K562 (cell line): ENCODE results near the gene DIRAS1. TPM values are rescaled to one million over a fixed set of nuclear protein-coding genes. Genes with fewer than 3 reads are reported as not detected.

Experiments
- ATAC-seq: fragments of 200-7000 bp; cut with Tn5 transposase; 3 replicates; pipeline ENCODE4 v1.9.1; 2020; ENCODE audit warnings: moderate library complexity
- BruUV-seq: library from RNA; stranded (reverse); fragments of 400-500 nt; replicated peaks from 2 replicates; lab custom pipeline; 2021; lab: Mats Ljungman, UMichigan
- CTCF ChIA-PET: fragments of 300-600 bp; formaldehyde crosslinking; extraction: SDS; loops from one replicate; lab custom pipeline; 2021; ENCODE audit warnings: low intra/inter-chr PET ratio; lab: Yijun Ruan, JAX
- POLR2A ChIA-PET: fragments of 300-600, 350-650 bp; sonication (Branson Sonifier 250); formaldehyde crosslinking; extraction: SDS; loops from one replicate; lab custom pipeline; 2021; ENCODE audit warnings: antibody characterized with exemption, inconsistent platforms; lab: Yijun Ruan, JAX
- DNase-seq, 4 experiments: peaks; one replicate each; pipeline versions ENCODE4 v3.0.0 to v3.0.0-alpha.2; 2011 to 2018; ENCODE audit warnings: low spot score in 3 of 4, mixed read lengths in 3 of 4; ENCODE audit errors: extremely low read depth in 1 of 4
- FAIRE-seq: peaks from 2 replicates; lab custom pipeline; 2011; peaks lifted over from hg19 to GRCh38; lab: Jason Lieb, UNC
- H2AFZ ChIP-seq: 2 replicates; pipeline ENCODE4 v1.6.0; 2011; ENCODE audit warnings: low read depth, low read length, control low read depth, inconsistent platforms
- H3K27ac ChIP-seq: fragments of 200-600 bp; 3 replicates; pipeline ENCODE4 v1.8.0; 2011; ENCODE audit warnings: low read depth, mild to moderate bottlenecking, control low read depth, inconsistent platforms, low read length, moderate library complexity, mixed read lengths; ENCODE audit errors: extremely low read depth
- H3K27me3 ChIP-seq, 2 experiments: fragments of 300-600 bp in 1 of 2; 2 replicates in 1 of 2; 3 replicates in 1 of 2; pipeline versions ENCODE4 v1.6.0 to v1.8.0; 2011; ENCODE audit warnings: inconsistent platforms in 2 of 2, low read length in 2 of 2, mild to moderate bottlenecking in 1 of 2, mixed read lengths in 1 of 2, moderate library complexity in 1 of 2; ENCODE audit not compliant: control insufficient read depth in 2 of 2, insufficient read depth in 2 of 2
- H3K36me3 ChIP-seq: fragments of 300-600 bp; 3 replicates; pipeline ENCODE4 v1.8.0; 2011; ENCODE audit warnings: mild to moderate bottlenecking, low read length, inconsistent platforms; ENCODE audit not compliant: control insufficient read depth, insufficient read depth
- H3K4me1 ChIP-seq, 2 experiments: fragments of 200-600 bp in 1 of 2; replicated peaks in 1 of 2; 2 replicates in 1 of 2; 3 replicates in 1 of 2; pipeline versions ENCODE4 v1.5.1 to v1.8.0; 2011; ENCODE audit warnings: inconsistent platforms in 2 of 2, low read length in 2 of 2, mild to moderate bottlenecking in 1 of 2, mixed read lengths in 1 of 2, moderate library complexity in 1 of 2; ENCODE audit not compliant: control insufficient read depth in 2 of 2, insufficient read depth in 2 of 2
- H3K4me2 ChIP-seq: 2 replicates; pipeline ENCODE4 v1.6.1; 2011; ENCODE audit warnings: low read length, control low read depth, inconsistent platforms, mixed read lengths; ENCODE audit not compliant: insufficient read depth
- H3K4me3 ChIP-seq: fragments of 200-600 bp; sonication (generic), shearing (Covaris generic); 2 replicates; pipeline ENCODE4 v1.5.1; 2016; ENCODE audit warnings: control low read depth, inconsistent platforms
- H3K79me2 ChIP-seq: fragments of 200-600 bp; 3 replicates; pipeline ENCODE4 v1.8.0; 2011; ENCODE audit warnings: low read length, inconsistent platforms; ENCODE audit not compliant: control insufficient read depth, insufficient read depth
- H3K9ac ChIP-seq, 2 experiments: 2 replicates each; pipeline versions ENCODE4 v1.6.0 to v1.6.1; 2011; ENCODE audit warnings: low read depth in 2 of 2, low read length in 2 of 2, control low read depth in 1 of 2, inconsistent platforms in 1 of 2, mild to moderate bottlenecking in 1 of 2, mixed read lengths in 1 of 2; ENCODE audit not compliant: insufficient read depth in 1 of 2
- H3K9me1 ChIP-seq: one replicate; pipeline ENCODE4 v1.6.0; 2011; ENCODE audit warnings: inconsistent platforms, mild to moderate bottlenecking, low read length, moderate library complexity; ENCODE audit not compliant: control insufficient read depth, insufficient read depth
- H3K9me3 ChIP-seq: replicated peaks from 2 replicates; pipeline ENCODE4 v1.5.1; 2011; ENCODE audit warnings: low read depth, low read length, inconsistent platforms; ENCODE audit not compliant: control insufficient read depth, insufficient read depth
- H4K20me1 ChIP-seq: replicated peaks from 2 replicates; pipeline ENCODE4 v1.6.1; 2011; ENCODE audit warnings: low read length, inconsistent platforms, mixed read lengths; ENCODE audit not compliant: control insufficient read depth, insufficient read depth
- CBX1 ChIP-seq: sonication (generic); IDR thresholded peaks from 2 replicates; pipeline ENCODE4 v1.6.1; 2016; ENCODE audit warnings: antibody characterized with exemption, low read depth, mild to moderate bottlenecking
- ELF2 ChIP-seq: fragments of 250-450 bp; sonication (Bioruptor Pico); IDR thresholded peaks from 2 replicates; pipeline ENCODE4 v1.5.0; 2021; ENCODE audit warnings: mild to moderate bottlenecking
- MTA2 ChIP-seq: fragments of 450-650 bp; IDR thresholded peaks from 2 replicates; pipeline ENCODE4 v1.6.1; 2016; ENCODE audit warnings: low read depth
- MYNN ChIP-seq, 2 experiments: sonication (generic); formaldehyde crosslinking in 1 of 2; IDR thresholded peaks; 2 replicates each; pipeline versions ENCODE4 v1.5.0 to v1.6.1; 2016 to 2020; ENCODE audit warnings: antibody characterized with exemption in 1 of 2, missing genetic modification reagents in 1 of 2
- POLR2A ChIP-seq: fragments of 450-650 bp; conservative IDR thresholded peaks from 2 replicates; pipeline ENCODE4 v1.6.1; 2016
- POLR2AphosphoS2 ChIP-seq: IDR thresholded peaks from 2 replicates; pipeline ENCODE4 v1.6.1; 2012; ENCODE audit warnings: low read length, improper control_type of control experiment
- RBM22 ChIP-seq: fragments of 200-400 bp; formaldehyde crosslinking; IDR thresholded peaks from 2 replicates; pipeline ENCODE4 v1.6.1; 2018; ENCODE audit warnings: low read length, low read depth; ENCODE audit not compliant: poor library complexity, severe bottlenecking
- TAL1 ChIP-seq: fragments of 450-650 bp; IDR thresholded peaks from 2 replicates; pipeline ENCODE4 v1.6.1; 2016; ENCODE audit warnings: mild to moderate bottlenecking
- ZBTB33 ChIP-seq: sonication (generic); formaldehyde crosslinking; IDR thresholded peaks from 2 replicates; pipeline ENCODE4 v1.8.1; 2023; ENCODE audit warnings: mild to moderate bottlenecking, missing genetic modification reagents
- ZFP30 ChIP-seq: fragments of 250-450 bp; sonication (Bioruptor Pico); IDR thresholded peaks from 2 replicates; pipeline ENCODE4 v1.8.0; 2022; ENCODE audit warnings: moderate library complexity, mild to moderate bottlenecking, inconsistent platforms, borderline replicate concordance
- WGBS: fragments of 100-300 bp; shearing (Covaris generic); methylation state at CpG from one replicate; pipeline ENCODE4 v1.1.6; 2016; ENCODE audit warnings: low coverage, mixed read lengths; ENCODE audit not compliant: insufficient coverage; ENCODE audit errors: missing lambda C conversion rate; 5-methylcytosine and 5-hydroxymethylcytosine counted together
- in situ Hi-C: fragments of 300-500 bp; cut with MboI; formaldehyde crosslinking; loops from 4 replicates; pipeline ENCODE4 v1.15.0; 2018; ENCODE audit warnings: inconsistent platforms, mixed read lengths
- intact Hi-C: fragments of 100-400 bp; cut with micrococcal nuclease; formaldehyde crosslinking; loops from 2 replicates; pipeline ENCODE4 v1.14.2; 2022
- polyA plus RNA-seq, 8 experiments: library from polyadenylated mRNA; depleted of rRNA in 4 of 8; stranded (reverse) in 5 of 8; unstranded in 3 of 8; fragments of >200 nt; fragmentation: Nextera tagmentation in 2 of 8; fragmentation: Illumina TruSeq in 1 of 8; extraction: Ambion mirVana in 2 of 8; extraction: Trizol in 1 of 8; gene quantifications; 2 replicates each; pipeline versions ENCODE4 v1.2.1 to v1.2.3, GENCODE V29; 2011 to 2014; ENCODE audit warnings: inconsistent platforms in 1 of 8, missing spikeins in 1 of 8
- total RNA-seq, 7 experiments: library from RNA; depleted of rRNA in 6 of 7; stranded (reverse); fragments of >200 nt in 6 of 7; fragmentation: Illumina TruSeq in 2 of 7; extraction: Trizol in 2 of 7; gene quantifications; 2 replicates each; pipeline versions ENCODE4 v1.2.1 to v1.2.3, GENCODE V29; 2011 to 2021; ENCODE audit warnings: low replicate concordance in 1 of 7

DIRAS1 gene
- total and polyA plus RNA-seq, 9 of the 15 experiments (the other 6 are each of a cell fraction or from before 2014, with no cell fraction given): 0.11 to 12.0 (median 2.9) TPM

- Histone ChIP-seq H3K9me1 (peaks cover 6% of the 10 kb centered on the region), H4K20me1 (peaks cover 28% of the 10 kb centered on the region), H3K9me3 (peaks cover 6% of the 10 kb centered on the region; the same call in 1 of the 2 replicates), H3K9ac (no peak overlapping the region), H3K79me2 (peaks cover 24% of the 10 kb centered on the region), H3K4me1 (peaks cover 0 to 53% of the 10 kb centered on the region in 2 experiments; a peak in 2 of 5 replicates), H3K4me2 (no peak overlapping the region), H3K4me3 (no peak overlapping the region), H3K27ac (no peak overlapping the region), H3K36me3 (peaks cover 60% of the 10 kb centered on the region), H3K27me3 (peaks cover 0 to 2% of the 10 kb centered on the region in 2 experiments; a peak in 2 of 5 replicates), H2AFZ (no peak overlapping the region)
- WGBS: 90% methylated on average over 16 of the region's 33 CpGs
- ATAC-seq: peak; percentile 5
- FAIRE-seq: no peak
- DNase-seq: no peak
- ChIA-PET CTCF (no interaction called here), POLR2A (interaction anchor here (0.6 kb wide), 1 partner anchor 9 kb away, joined by 3 read pairs; no protein-coding TSS in a partner anchor)
- no peak for TF ChIP-seq ZFP30
- 0 out of 2 replicates have a peak, but pooled peaks have one; percentile 9 for TF ChIP-seq POLR2AphosphoS2
- intact Hi-C loops: no loop called here
- no TSS peak for BruUV-seq
- in situ Hi-C loops: no loop called here
These were observed 11.1 kb upstream of the DIRAS1 start for GRCh38 chr19:2732157-2732725.

GRCh38 chr19:2731181-2731995, 10.2 kb upstream of the DIRAS1 start:
- no peak for DNase-seq
- TF ChIP-seq MTA2 (no peak), TAL1 (no peak), POLR2A (peak; percentile 23; the same call in 1 of the 2 replicates), CBX1 (0 out of 2 replicates have a peak, but pooled peaks have one; percentile 19), ELF2 (no peak), RBM22 (peak; percentile 87), ZBTB33 (CRISPR knock-in tag) (peak; percentile 65; the same call in 1 of the 2 replicates), MYNN (IDR thresholded peaks at IDR 0.05) (0 out of 2 replicates have a peak, but pooled peaks have one; percentile 18), MYNN (CRISPR knock-in tag; IDR thresholded peaks at IDR 0.05) (no peak)

More at GRCh38 chr19:2731181-2731995, 10.2 kb upstream of the DIRAS1 start:
- peaks cover 16% of the 10 kb centered on the region for H3K79me2 ChIP-seq
- ChIA-PET CTCF (no interaction called here), POLR2A (interaction anchor here (0.6 to 2.2 kb wide), 3 partner anchors 10 to 219 kb away, joined by 3 to 8 read pairs (median 3); no protein-coding TSS in a partner anchor)
- peaks cover 6% of the 10 kb centered on the region for H3K9me1 ChIP-seq
- ATAC-seq (peak; percentile 32), FAIRE-seq (no peak)
- H3K4me1 ChIP-seq: peaks cover 0 to 62% of the 10 kb centered on the region in 2 experiments; a peak in 2 of 5 replicates
- intact Hi-C loops (no loop called here), in situ Hi-C loops (no loop called here)
- no peak overlapping the region for H3K4me2 ChIP-seq
- 0 out of 2 replicates have a peak, but pooled peaks cover 2% of the 10 kb centered on the region for H3K9me3 ChIP-seq
- no peak overlapping the region for H3K27ac ChIP-seq
- peaks cover 51% of the 10 kb centered on the region for H3K36me3 ChIP-seq
- H4K20me1 ChIP-seq: peaks cover 31% of the 10 kb centered on the region
- no peak overlapping the region; a peak in 1 of 4 replicates for H3K9ac ChIP-seq
- 91% methylated on average over 36 of the region's 41 CpGs for WGBS
- H2AFZ ChIP-seq: no peak overlapping the region
- H3K4me3 ChIP-seq: no peak overlapping the region
- no TSS peak for BruUV-seq
- H3K27me3 ChIP-seq: peaks cover 0 to 10% of the 10 kb centered on the region in 2 experiments; a peak in 2 of 5 replicates
